SK-N-SH (cell line): Measurements from ENCODE around the gene ZNF750. TPM values are rescaled to one million over a fixed set of nuclear protein-coding genes. Genes with fewer than 3 reads are reported as not detected.

Source experiments
- CTCF ChIA-PET: fragments of 300-600, 350-600 bp; formaldehyde crosslinking; extraction: SDS; loops from one replicate; lab custom pipeline; 2021; lab: Yijun Ruan, JAX
- POLR2A ChIA-PET: fragments of 350-600 bp; sonication (Branson Sonifier 250); formaldehyde crosslinking; extraction: SDS; loops from one replicate; lab custom pipeline; 2020; ENCODE audit warnings: antibody characterized with exemption, inconsistent platforms; lab: Yijun Ruan, JAX
- DNase-seq: peaks from one replicate; pipeline ENCODE4 v3.0.0; 2012
- H2AFZ ChIP-seq: fragments of 200-600 bp; sonication (generic); 2 replicates; pipeline ENCODE4 v1.8.1; 2016; ENCODE audit warnings: antibody characterized with exemption, mild to moderate bottlenecking, low read depth
- H3F3A ChIP-seq: fragments of 200-600 bp; sonication (generic); replicated peaks from 2 replicates; pipeline ENCODE3; 2016; ENCODE audit warnings: antibody characterized with exemption, mild to moderate bottlenecking; ENCODE audit not compliant: insufficient read depth
- H3K27ac ChIP-seq, 2 experiments: fragments of 200-500 bp in 1 of 2; fragments of 200-600 bp in 1 of 2; sonication (Bioruptor generic) in 1 of 2; sonication (generic), shearing (Covaris generic) in 1 of 2; 2 replicates each; pipeline versions ENCODE4 v1.5.1 to v1.6.1; 2014 to 2016; ENCODE audit warnings: low read depth in 2 of 2, inconsistent platforms in 1 of 2, low read length in 1 of 2, mild to moderate bottlenecking in 1 of 2, mixed read lengths in 1 of 2
- H3K27me3 ChIP-seq: fragments of 200-600 bp; sonication (generic), shearing (Covaris generic); 2 replicates; pipeline ENCODE4 v1.6.1; 2016; ENCODE audit warnings: mixed run types; ENCODE audit not compliant: insufficient read depth
- H3K36me3 ChIP-seq, 2 experiments: fragments of 200-500 bp in 1 of 2; fragments of 200-600 bp in 1 of 2; sonication (Bioruptor generic) in 1 of 2; sonication (generic) in 1 of 2; replicated peaks in 1 of 2; 2 replicates each; pipeline versions ENCODE3 to v1.5.1; 2014 to 2016; ENCODE audit warnings: low read length in 1 of 2, mild to moderate bottlenecking in 1 of 2; ENCODE audit not compliant: insufficient read depth in 2 of 2, control insufficient read depth in 1 of 2
- H3K4me1 ChIP-seq, 2 experiments: fragments of 200-500 bp in 1 of 2; fragments of 200-600 bp in 1 of 2; sonication (Bioruptor generic) in 1 of 2; sonication (generic), shearing (Covaris generic) in 1 of 2; 2 replicates each; pipeline versions ENCODE4 v1.5.1 to v1.6.1; 2014 to 2016; ENCODE audit warnings: low read depth in 1 of 2, low read length in 1 of 2, mixed run types in 1 of 2; ENCODE audit not compliant: insufficient read depth in 2 of 2, control insufficient read depth in 1 of 2
- H3K4me2 ChIP-seq: fragments of 200-600 bp; sonication (generic), shearing (Covaris generic); 2 replicates; pipeline ENCODE4 v1.6.1; 2017; ENCODE audit warnings: mixed run types
- H3K4me3 ChIP-seq, 2 experiments: fragments of 200-500 bp in 1 of 2; fragments of 200-600 bp in 1 of 2; sonication (Bioruptor generic) in 1 of 2; sonication (generic), shearing (Covaris generic) in 1 of 2; 2 replicates each; pipeline versions ENCODE4 v1.5.1 to v1.8.1; 2014 to 2016; ENCODE audit warnings: low read depth in 2 of 2, inconsistent platforms in 1 of 2, low read length in 1 of 2, mild to moderate bottlenecking in 1 of 2, mixed read lengths in 1 of 2, moderate library complexity in 1 of 2
- H3K79me2 ChIP-seq: fragments of 200-600 bp; sonication (generic); 2 replicates; pipeline ENCODE4 v1.8.1; 2017; ENCODE audit warnings: mild to moderate bottlenecking; ENCODE audit not compliant: insufficient read depth
- H3K9ac ChIP-seq: fragments of 200-600 bp; sonication (generic); 2 replicates; pipeline ENCODE4 v1.6.1; 2017; ENCODE audit warnings: mixed run types
- H3K9me2 ChIP-seq: fragments of 200-600 bp; sonication (generic); 2 replicates; pipeline ENCODE4 v1.6.1; 2017; ENCODE audit warnings: mixed run types
- H3K9me3 ChIP-seq: fragments of 200-600 bp; sonication (generic); 2 replicates; pipeline ENCODE4 v1.6.1; 2017; ENCODE audit warnings: mixed run types, mild to moderate bottlenecking, moderate library complexity
- H4K20me1 ChIP-seq: fragments of 200-600 bp; sonication (generic); 2 replicates; pipeline ENCODE4 v1.6.1; 2017; ENCODE audit warnings: mild to moderate bottlenecking, mixed run types; ENCODE audit not compliant: insufficient read depth
- CTCF ChIP-seq: fragments of 200-600 bp; sonication (generic); IDR thresholded peaks from 2 replicates; pipeline ENCODE4 v1.6.1; 2017; ENCODE audit warnings: antibody characterized with exemption, mild to moderate bottlenecking, moderate library complexity
- EZH2phosphoT487 ChIP-seq: fragments of 200-600 bp; sonication (generic); IDR thresholded peaks from 2 replicates; pipeline ENCODE4 v1.6.1; 2017; ENCODE audit warnings: low read depth, mixed run types, mild to moderate bottlenecking, antibody characterized with exemption, moderate library complexity, borderline replicate concordance
- FOSL2 ChIP-seq: IDR thresholded peaks from 2 replicates; pipeline ENCODE4 v1.4.0; 2012; ENCODE audit warnings: low read depth, mild to moderate bottlenecking, moderate library complexity, borderline replicate concordance
- GATA2 ChIP-seq: sonication (generic); formaldehyde crosslinking; IDR thresholded peaks from 2 replicates; pipeline ENCODE4 v1.5.0; 2020; ENCODE audit warnings: mild to moderate bottlenecking, missing genetic modification reagents
- JUND ChIP-seq: IDR thresholded peaks from 2 replicates; pipeline ENCODE4 v1.4.0; 2012
- MEF2A ChIP-seq: IDR thresholded peaks from 2 replicates; pipeline ENCODE4 v1.4.0; 2012; ENCODE audit warnings: low read depth, borderline replicate concordance
- NFIC ChIP-seq: IDR thresholded peaks from 2 replicates; pipeline ENCODE4 v1.4.0; 2012; ENCODE audit warnings: borderline replicate concordance
- SMC3 ChIP-seq: IDR thresholded peaks from 2 replicates; pipeline ENCODE4 v1.6.1; 2012; ENCODE audit warnings: low read depth, low read length, improper control_type of control experiment
- TCF12 ChIP-seq: IDR thresholded peaks from 2 replicates; pipeline ENCODE4 v1.4.0; 2012
- TEAD4 ChIP-seq: IDR thresholded peaks from 2 replicates; pipeline ENCODE4 v1.4.0; 2012; ENCODE audit warnings: mild to moderate bottlenecking, borderline replicate concordance; ENCODE audit not compliant: insufficient read depth
- ZBTB33 ChIP-seq: IDR thresholded peaks from 2 replicates; pipeline ENCODE4 v1.4.0; 2012; ENCODE audit warnings: low read depth, borderline replicate concordance
- WGBS: methylation state at CpG from one replicate; pipeline ENCODE4 v1.1.6; 2017; ENCODE audit warnings: low lambda C conversion rate; 5-methylcytosine and 5-hydroxymethylcytosine counted together
- polyA plus RNA-seq, 3 experiments: library from polyadenylated mRNA; depleted of rRNA; stranded (reverse); fragments of >200 nt; gene quantifications; 2 replicates each; pipeline ENCODE4 v1.2.3, GENCODE V29; 2012
- TF ChIP-seq, protein P1 (sequence below): IDR thresholded peaks from 2 replicates; pipeline ENCODE4 v1.4.0; 2012; ENCODE audit warnings: low read depth, borderline replicate concordance
- TF ChIP-seq, protein P2 (sequence below): IDR thresholded peaks from 2 replicates; pipeline ENCODE4 v1.6.1; 2012; ENCODE audit warnings: mild to moderate bottlenecking, low read depth, low read length, moderate library complexity
- TF ChIP-seq, protein P3 (sequence below): fragments of 150-350 bp; IDR thresholded peaks from 2 replicates; pipeline ENCODE4 v1.6.1; 2016; ENCODE audit warnings: mild to moderate bottlenecking, low read depth, low read length

ZNF750 gene
- polyA plus RNA-seq, 1 of the 3 experiments (the other 2 are of a cell fraction): not detected

DNA sequence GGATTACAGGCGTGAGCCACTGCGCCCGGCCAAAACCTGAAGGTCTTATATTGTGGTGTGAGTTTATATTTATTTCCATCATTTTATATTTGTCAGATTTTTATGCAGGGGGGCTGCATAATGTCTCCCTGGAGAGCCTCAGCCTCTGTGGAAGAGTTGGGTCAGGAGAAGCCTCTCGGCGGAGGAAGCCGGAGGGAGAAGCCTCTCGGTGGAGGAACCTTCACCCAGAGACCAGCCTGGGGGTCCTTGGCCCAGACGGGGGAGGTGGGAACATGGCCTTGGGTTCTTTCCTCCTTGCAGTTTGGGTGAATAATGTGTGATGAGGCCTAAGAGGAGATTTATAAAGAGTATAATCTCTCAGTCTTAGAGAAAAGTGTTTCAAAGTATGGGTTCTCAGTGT is 22.4 kb upstream of the ZNF750 start:
- TF ChIP-seq, protein P1, sequence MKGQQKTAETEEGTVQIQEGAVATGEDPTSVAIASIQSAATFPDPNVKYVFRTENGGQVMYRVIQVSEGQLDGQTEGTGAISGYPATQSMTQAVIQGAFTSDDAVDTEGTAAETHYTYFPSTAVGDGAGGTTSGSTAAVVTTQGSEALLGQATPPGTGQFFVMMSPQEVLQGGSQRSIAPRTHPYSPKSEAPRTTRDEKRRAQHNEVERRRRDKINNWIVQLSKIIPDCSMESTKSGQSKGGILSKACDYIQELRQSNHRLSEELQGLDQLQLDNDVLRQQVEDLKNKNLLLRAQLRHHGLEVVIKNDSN: no peak
- TF ChIP-seq TCF12: no peak
- TF ChIP-seq MEF2A: no peak
- no peak for TF ChIP-seq NFIC
- TF ChIP-seq TEAD4: no peak
- no peak for TF ChIP-seq SMC3
- no peak for TF ChIP-seq EZH2phosphoT487
- no peak for TF ChIP-seq CTCF
- TF ChIP-seq GATA2 (CRISPR knock-in tag): no peak
- no peak for TF ChIP-seq JUND
- TF ChIP-seq, protein P2, sequence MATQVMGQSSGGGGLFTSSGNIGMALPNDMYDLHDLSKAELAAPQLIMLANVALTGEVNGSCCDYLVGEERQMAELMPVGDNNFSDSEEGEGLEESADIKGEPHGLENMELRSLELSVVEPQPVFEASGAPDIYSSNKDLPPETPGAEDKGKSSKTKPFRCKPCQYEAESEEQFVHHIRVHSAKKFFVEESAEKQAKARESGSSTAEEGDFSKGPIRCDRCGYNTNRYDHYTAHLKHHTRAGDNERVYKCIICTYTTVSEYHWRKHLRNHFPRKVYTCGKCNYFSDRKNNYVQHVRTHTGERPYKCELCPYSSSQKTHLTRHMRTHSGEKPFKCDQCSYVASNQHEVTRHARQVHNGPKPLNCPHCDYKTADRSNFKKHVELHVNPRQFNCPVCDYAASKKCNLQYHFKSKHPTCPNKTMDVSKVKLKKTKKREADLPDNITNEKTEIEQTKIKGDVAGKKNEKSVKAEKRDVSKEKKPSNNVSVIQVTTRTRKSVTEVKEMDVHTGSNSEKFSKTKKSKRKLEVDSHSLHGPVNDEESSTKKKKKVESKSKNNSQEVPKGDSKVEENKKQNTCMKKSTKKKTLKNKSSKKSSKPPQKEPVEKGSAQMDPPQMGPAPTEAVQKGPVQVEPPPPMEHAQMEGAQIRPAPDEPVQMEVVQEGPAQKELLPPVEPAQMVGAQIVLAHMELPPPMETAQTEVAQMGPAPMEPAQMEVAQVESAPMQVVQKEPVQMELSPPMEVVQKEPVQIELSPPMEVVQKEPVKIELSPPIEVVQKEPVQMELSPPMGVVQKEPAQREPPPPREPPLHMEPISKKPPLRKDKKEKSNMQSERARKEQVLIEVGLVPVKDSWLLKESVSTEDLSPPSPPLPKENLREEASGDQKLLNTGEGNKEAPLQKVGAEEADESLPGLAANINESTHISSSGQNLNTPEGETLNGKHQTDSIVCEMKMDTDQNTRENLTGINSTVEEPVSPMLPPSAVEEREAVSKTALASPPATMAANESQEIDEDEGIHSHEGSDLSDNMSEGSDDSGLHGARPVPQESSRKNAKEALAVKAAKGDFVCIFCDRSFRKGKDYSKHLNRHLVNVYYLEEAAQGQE: no peak
- TF ChIP-seq, protein P3, sequence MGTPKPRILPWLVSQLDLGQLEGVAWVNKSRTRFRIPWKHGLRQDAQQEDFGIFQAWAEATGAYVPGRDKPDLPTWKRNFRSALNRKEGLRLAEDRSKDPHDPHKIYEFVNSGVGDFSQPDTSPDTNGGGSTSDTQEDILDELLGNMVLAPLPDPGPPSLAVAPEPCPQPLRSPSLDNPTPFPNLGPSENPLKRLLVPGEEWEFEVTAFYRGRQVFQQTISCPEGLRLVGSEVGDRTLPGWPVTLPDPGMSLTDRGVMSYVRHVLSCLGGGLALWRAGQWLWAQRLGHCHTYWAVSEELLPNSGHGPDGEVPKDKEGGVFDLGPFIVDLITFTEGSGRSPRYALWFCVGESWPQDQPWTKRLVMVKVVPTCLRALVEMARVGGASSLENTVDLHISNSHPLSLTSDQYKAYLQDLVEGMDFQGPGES: no peak
- no peak for TF ChIP-seq ZBTB33
- TF ChIP-seq FOSL2: no peak
- TF ChIP-seq, all 33 proteins: peak for 0
- Histone ChIP-seq H3K9me3 (no peaks in the 10 kb centered on the region), H2AFZ (no peak overlapping the region), H3F3A (peaks cover 8% of the 10 kb centered on the region), H3K4me1 (peaks cover 40 to 65% of the 10 kb centered on the region in 2 experiments), H3K4me2 (no peak overlapping the region), H4K20me1 (peaks cover 9% of the 10 kb centered on the region), H3K4me3 (no peak overlapping the region), H3K9ac (no peak overlapping the region), H3K36me3 (peaks cover 0 to under 1% of the 10 kb centered on the region in 2 experiments), H3K9me2 (no peaks in the 10 kb centered on the region), H3K27me3 (no peaks in the 10 kb centered on the region), H3K27ac (no peak overlapping the region), H3K79me2 (peaks cover 37% of the 10 kb centered on the region; the same call in 1 of the 2 replicates)
- WGBS: 97% methylated on average over 8 of the region's 8 CpGs
- CTCF ChIA-PET: interaction anchor here (1.3 to 5.1 kb wide), 2 partner anchors 8 to 81 kb away, joined by 4 to 26 read pairs; no protein-coding TSS in a partner anchor
- no peak for DNase-seq
- POLR2A ChIA-PET: no interaction called here
